Measurements from ENCODE around the gene PPFIA1. TPM values are rescaled to one million over a fixed set of nuclear protein-coding genes. Genes with fewer than 3 reads are reported as not detected.

PPFIA1 gene
- total RNA-seq, 1 donor from 2014 or later, result 45.3 TPM

DNA sequence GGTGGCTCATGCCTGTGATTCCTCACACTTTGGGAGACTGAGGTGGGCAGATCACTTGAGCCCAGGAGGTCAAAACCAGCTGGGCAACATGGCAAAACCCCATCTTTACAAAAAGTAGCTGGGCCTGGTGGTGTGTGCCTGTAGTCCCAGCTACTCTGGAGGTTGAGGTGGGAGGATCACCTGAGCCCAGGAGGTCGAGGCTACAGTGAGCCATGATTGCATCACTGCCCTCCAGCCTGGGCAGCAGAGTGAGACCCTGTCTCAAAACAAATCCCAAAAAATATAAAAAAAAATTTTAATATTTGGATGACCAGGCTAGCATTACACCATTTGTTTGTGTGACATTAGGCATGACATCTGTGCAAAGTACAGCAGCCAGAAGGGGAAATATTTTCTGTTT lies 78.1 kb downstream of the PPFIA1 start:
- no peak overlapping the region for H3K4me3 ChIP-seq
- H3K36me3 ChIP-seq, result peaks cover 67% of the 10 kb centered on the region
- intact Hi-C loops (cut with micrococcal nuclease), result no loop called here
- H3K27ac ChIP-seq (replicated peaks), result no peak overlapping the region
- no peaks in the 10 kb centered on the region for H3K9me3 ChIP-seq (replicated peaks)
- DNase-seq, result no peak
- TF ChIP-seq, protein P1, sequence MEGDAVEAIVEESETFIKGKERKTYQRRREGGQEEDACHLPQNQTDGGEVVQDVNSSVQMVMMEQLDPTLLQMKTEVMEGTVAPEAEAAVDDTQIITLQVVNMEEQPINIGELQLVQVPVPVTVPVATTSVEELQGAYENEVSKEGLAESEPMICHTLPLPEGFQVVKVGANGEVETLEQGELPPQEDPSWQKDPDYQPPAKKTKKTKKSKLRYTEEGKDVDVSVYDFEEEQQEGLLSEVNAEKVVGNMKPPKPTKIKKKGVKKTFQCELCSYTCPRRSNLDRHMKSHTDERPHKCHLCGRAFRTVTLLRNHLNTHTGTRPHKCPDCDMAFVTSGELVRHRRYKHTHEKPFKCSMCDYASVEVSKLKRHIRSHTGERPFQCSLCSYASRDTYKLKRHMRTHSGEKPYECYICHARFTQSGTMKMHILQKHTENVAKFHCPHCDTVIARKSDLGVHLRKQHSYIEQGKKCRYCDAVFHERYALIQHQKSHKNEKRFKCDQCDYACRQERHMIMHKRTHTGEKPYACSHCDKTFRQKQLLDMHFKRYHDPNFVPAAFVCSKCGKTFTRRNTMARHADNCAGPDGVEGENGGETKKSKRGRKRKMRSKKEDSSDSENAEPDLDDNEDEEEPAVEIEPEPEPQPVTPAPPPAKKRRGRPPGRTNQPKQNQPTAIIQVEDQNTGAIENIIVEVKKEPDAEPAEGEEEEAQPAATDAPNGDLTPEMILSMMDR (IDR thresholded peaks at IDR 0.05; ENCODE audit: borderline replicate concordance), result no peak
- H3K27me3 ChIP-seq (ENCODE audit: low read depth), result no peaks in the 10 kb centered on the region
- H3K4me1 ChIP-seq, result peaks cover 10% of the 10 kb centered on the region

DNA sequence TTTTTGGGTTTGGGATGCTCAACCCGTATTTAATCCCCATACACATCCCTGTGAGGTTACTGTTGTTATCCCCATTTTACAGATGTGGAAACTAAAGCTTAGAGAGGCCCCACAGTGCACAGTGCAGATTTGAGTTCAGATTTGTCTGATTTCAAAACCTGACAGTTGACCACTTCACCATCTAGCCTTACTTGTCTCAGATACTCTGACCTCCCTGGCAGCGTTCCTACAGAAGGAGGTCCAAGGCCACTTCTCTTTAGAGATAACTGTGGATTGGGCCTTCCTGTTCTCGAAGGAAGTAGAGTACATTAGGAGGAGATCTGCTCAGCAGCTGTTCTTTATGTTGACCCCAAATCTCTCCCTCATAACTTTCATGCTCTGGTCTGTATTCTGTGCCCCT lies 81.2 kb downstream of the PPFIA1 start:
- H3K36me3 ChIP-seq, result peaks cover 70% of the 10 kb centered on the region
- peaks cover 10% of the 10 kb centered on the region for H3K4me1 ChIP-seq
- no peaks in the 10 kb centered on the region for H3K9me3 ChIP-seq (replicated peaks)
- intact Hi-C loops (cut with micrococcal nuclease), result no loop called here
- no peak overlapping the region for H3K27ac ChIP-seq (replicated peaks)
- no peak overlapping the region for H3K4me3 ChIP-seq
- TF ChIP-seq, protein P1 (IDR thresholded peaks at IDR 0.05; ENCODE audit: borderline replicate concordance), result no peak
- no peaks in the 10 kb centered on the region for H3K27me3 ChIP-seq (ENCODE audit: low read depth)
- no peak for DNase-seq

DNA sequence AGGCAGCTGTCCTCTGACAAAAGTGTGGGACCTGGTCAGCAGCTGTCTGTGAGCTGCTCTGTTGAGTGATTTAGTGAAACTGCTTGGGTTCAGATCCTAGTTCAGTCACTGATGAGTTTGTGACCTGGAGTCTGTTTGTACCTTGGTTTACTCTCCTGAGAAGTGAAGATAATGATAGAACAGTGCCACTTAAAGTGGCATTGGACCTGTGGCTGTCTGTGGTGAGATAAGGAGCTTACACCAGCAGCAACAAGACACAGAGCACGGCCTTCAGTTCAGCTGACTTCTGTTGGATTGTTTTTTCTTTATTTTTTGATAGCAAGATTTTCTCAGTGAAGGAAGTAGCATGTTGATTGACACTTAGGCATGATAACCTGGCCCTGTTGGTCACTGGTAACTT lies 81.6 kb downstream of the PPFIA1 start:
- Histone ChIP-seq H3K27me3 (ENCODE audit: low read depth) (no peaks in the 10 kb centered on the region), H3K36me3 (peaks cover 72% of the 10 kb centered on the region), H3K4me3 (no peak overlapping the region), H3K27ac (replicated peaks) (no peak overlapping the region), H3K4me1 (peaks cover 10% of the 10 kb centered on the region), H3K9me3 (replicated peaks) (no peaks in the 10 kb centered on the region)
- TF ChIP-seq, protein P1 (IDR thresholded peaks at IDR 0.05; ENCODE audit: borderline replicate concordance), result no peak
- DNase-seq, result no peak
- intact Hi-C loops (cut with micrococcal nuclease), result no loop called here

DNA sequence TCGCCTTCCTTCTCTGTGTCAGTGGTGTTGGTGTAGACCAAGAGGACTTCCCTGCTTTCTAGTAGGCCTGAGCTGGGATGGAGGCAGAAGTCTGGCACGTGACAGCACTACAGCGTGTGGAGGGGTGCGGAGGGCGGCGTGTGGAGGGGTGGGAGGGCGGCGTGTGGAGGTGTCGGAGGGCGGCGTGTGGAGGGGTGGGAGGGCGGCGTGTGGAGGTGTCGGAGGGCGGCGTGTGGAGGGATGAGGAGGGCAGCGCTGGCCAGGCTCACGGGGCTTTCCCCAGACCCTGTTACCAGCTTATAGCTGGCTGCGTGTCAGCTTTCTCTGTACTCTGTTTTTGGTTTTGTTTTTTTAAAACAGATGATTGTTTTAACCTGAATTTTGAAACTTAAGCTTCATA lies 82.1 kb downstream of the PPFIA1 start:
- Histone ChIP-seq H3K27me3 (ENCODE audit: low read depth) (no peaks in the 10 kb centered on the region), H3K27ac (replicated peaks) (no peak overlapping the region), H3K4me1 (peaks cover 10% of the 10 kb centered on the region), H3K9me3 (replicated peaks) (no peaks in the 10 kb centered on the region), H3K36me3 (peaks cover 72% of the 10 kb centered on the region), H3K4me3 (no peak overlapping the region)
- DNase-seq, result no peak
- intact Hi-C loops (cut with micrococcal nuclease), result no loop called here
- TF ChIP-seq, protein P1 (IDR thresholded peaks at IDR 0.05; ENCODE audit: borderline replicate concordance), result no peak

DNA sequence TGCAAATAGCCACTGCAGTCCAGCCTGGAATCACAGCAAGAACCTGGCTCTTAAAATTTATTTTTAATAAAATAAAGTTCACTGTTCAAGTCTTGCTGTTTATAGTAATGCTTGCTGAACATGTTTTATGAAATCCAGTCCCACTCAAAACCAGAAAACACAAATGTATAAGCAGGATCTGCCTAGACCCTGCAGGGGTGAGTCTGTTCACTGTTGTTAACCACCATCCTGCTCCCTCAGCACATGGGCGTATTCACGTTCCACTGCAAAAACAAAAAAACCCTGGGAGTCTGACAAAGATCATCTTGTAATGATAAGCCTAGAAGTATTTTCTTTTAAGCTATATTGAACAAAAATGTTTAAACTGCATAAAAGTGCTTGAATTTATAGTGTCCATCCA lies 82.8 kb downstream of the PPFIA1 start:
- Histone ChIP-seq H3K27ac (replicated peaks) (no peak overlapping the region), H3K4me1 (peaks cover 10% of the 10 kb centered on the region), H3K4me3 (no peak overlapping the region), H3K36me3 (peaks cover 72% of the 10 kb centered on the region), H3K27me3 (ENCODE audit: low read depth) (no peaks in the 10 kb centered on the region), H3K9me3 (replicated peaks) (no peaks in the 10 kb centered on the region)
- TF ChIP-seq, protein P1 (IDR thresholded peaks at IDR 0.05; ENCODE audit: borderline replicate concordance), result no peak
- DNase-seq, result no peak
- intact Hi-C loops (cut with micrococcal nuclease), result no loop called here
